Activated T-helper 2 cell treated with anti-CD3 and anti-CD28 coated beads, Interferon-gamma antibody, Interleukin-2, Interleukin-4, amounts not matched to agents 10 μg/mL and 5 μg/mL and 100 μg/mL, durations not matched to agents 14 hours and 24 hours and 36 hours (primary cell): Measurements from ENCODE around the gene TRIM32. TPM values are rescaled to one million over a fixed set of nuclear protein-coding genes. Genes with fewer than 3 reads are reported as not detected.

ENCODE experiments used
- DNase-seq: peaks from one replicate; pipeline ENCODE4 v3.0.0; 2021; ENCODE audit warnings: low spot score
- H3K27ac Mint-ChIP-seq: one replicate; pipeline ENCODE4 v1.8.0; 2021; ENCODE audit warnings: mixed read lengths
- H3K27me3 Mint-ChIP-seq: one replicate; pipeline ENCODE4 v1.8.0; 2021; ENCODE audit warnings: low read depth, mixed read lengths
- H3K36me3 Mint-ChIP-seq: one replicate; pipeline ENCODE4 v1.8.0; 2021; ENCODE audit warnings: low read depth, mixed read lengths
- H3K4me1 Mint-ChIP-seq: one replicate; pipeline ENCODE4 v1.8.0; 2021; ENCODE audit warnings: low read depth, mixed read lengths
- H3K4me3 Mint-ChIP-seq: one replicate; pipeline ENCODE4 v1.8.0; 2021; ENCODE audit warnings: low read depth, mild to moderate bottlenecking, moderate library complexity, mixed read lengths
- H3K9me3 Mint-ChIP-seq: one replicate; pipeline ENCODE4 v1.8.0; 2021; ENCODE audit warnings: mixed read lengths
- intact Hi-C: fragments of 100-400 bp; cut with micrococcal nuclease; formaldehyde crosslinking; loops from one replicate; pipeline ENCODE4 v1.15.1; 2023
- total RNA-seq: library from RNA; stranded (reverse); gene quantifications from 2 replicates; pipeline ENCODE4 v1.2.3, GENCODE V29; 2022

Gene TRIM32
- total RNA-seq, 1 donor from 2014 or later, result 15.7 TPM

GRCh38 chr9:116701940-116702642 lies 15.0 kb downstream of the TRIM32 start:
- H3K36me3 Mint-ChIP-seq, result peaks cover 62% of the 10 kb centered on the region
- peaks cover 19% of the 10 kb centered on the region for H3K4me1 Mint-ChIP-seq
- no peak for DNase-seq
- H3K27ac Mint-ChIP-seq, result peak overlapping the region; percentile 35
- H3K27me3 Mint-ChIP-seq, result no peaks in the 10 kb centered on the region
- H3K9me3 Mint-ChIP-seq, result peaks cover 11% of the 10 kb centered on the region
- no peak overlapping the region for H3K4me3 Mint-ChIP-seq
- intact Hi-C loops, result no loop called here

GRCh38 chr9:116703634-116704033 lies 16.5 kb downstream of the TRIM32 start:
- intact Hi-C loops, result no loop called here
- H3K9me3 Mint-ChIP-seq, result peaks cover 11% of the 10 kb centered on the region
- peaks cover 47% of the 10 kb centered on the region for H3K36me3 Mint-ChIP-seq
- DNase-seq, result no peak
- no peak overlapping the region for H3K4me3 Mint-ChIP-seq
- peaks cover 19% of the 10 kb centered on the region for H3K4me1 Mint-ChIP-seq
- H3K27me3 Mint-ChIP-seq, result no peaks in the 10 kb centered on the region
- no peak overlapping the region for H3K27ac Mint-ChIP-seq

GRCh38 chr9:116704470-116704869 lies 17.4 kb downstream of the TRIM32 start:
- Mint-ChIP-seq H3K4me1 (peaks cover 19% of the 10 kb centered on the region), H3K4me3 (no peak overlapping the region), H3K27ac (no peak overlapping the region), H3K36me3 (peaks cover 39% of the 10 kb centered on the region), H3K27me3 (no peaks in the 10 kb centered on the region), H3K9me3 (peaks cover 11% of the 10 kb centered on the region)
- no peak for DNase-seq
- intact Hi-C loops, result no loop called here

- Mint-ChIP-seq H3K9me3 (peaks cover 11% of the 10 kb centered on the region), H3K4me1 (peaks cover 19% of the 10 kb centered on the region), H3K27me3 (no peaks in the 10 kb centered on the region), H3K4me3 (no peak overlapping the region), H3K36me3 (peaks cover 28% of the 10 kb centered on the region), H3K27ac (no peak overlapping the region)
- DNase-seq, result no peak
- intact Hi-C loops, result no loop called here
Observed at GRCh38 chr9:116705531-116705930, 18.4 kb downstream of the TRIM32 start.

- intact Hi-C loops, result no loop called here
Observed at GRCh38 chr9:116706310-116707290, 19.5 kb downstream of the TRIM32 start.

GRCh38 chr9:116712781-116713180 lies 25.7 kb downstream of the TRIM32 start:
- H3K4me1 Mint-ChIP-seq, result no peaks in the 10 kb centered on the region
- no peaks in the 10 kb centered on the region for H3K27me3 Mint-ChIP-seq
- no peak for DNase-seq
- no peak overlapping the region for H3K27ac Mint-ChIP-seq
- intact Hi-C loops, result no loop called here
- no peak overlapping the region for H3K4me3 Mint-ChIP-seq
- H3K36me3 Mint-ChIP-seq, result no peaks in the 10 kb centered on the region
- H3K9me3 Mint-ChIP-seq, result no peaks in the 10 kb centered on the region

More at GRCh38 chr9:116706310-116707290, 19.5 kb downstream of the TRIM32 start:
- H3K9me3 Mint-ChIP-seq, result peaks cover 7% of the 10 kb centered on the region
- H3K4me1 Mint-ChIP-seq, result peaks cover 9% of the 10 kb centered on the region
- no peaks in the 10 kb centered on the region for H3K27me3 Mint-ChIP-seq
- H3K27ac Mint-ChIP-seq, result no peak overlapping the region
- no peak for DNase-seq
- peaks cover 18% of the 10 kb centered on the region for H3K36me3 Mint-ChIP-seq
- no peak overlapping the region for H3K4me3 Mint-ChIP-seq

GRCh38 chr9:116713271-116713670 lies 26.2 kb downstream of the TRIM32 start:
- no peaks in the 10 kb centered on the region for H3K36me3 Mint-ChIP-seq
- H3K27ac Mint-ChIP-seq, result no peak overlapping the region
- H3K4me1 Mint-ChIP-seq, result no peaks in the 10 kb centered on the region

GRCh38 chr9:116715751-116716150 lies 28.6 kb downstream of the TRIM32 start:
- intact Hi-C loops, result no loop called here
- no peaks in the 10 kb centered on the region for H3K27me3 Mint-ChIP-seq
- DNase-seq, result no peak
- H3K36me3 Mint-ChIP-seq, result no peaks in the 10 kb centered on the region
- H3K4me1 Mint-ChIP-seq, result no peaks in the 10 kb centered on the region
- no peak overlapping the region for H3K27ac Mint-ChIP-seq
- H3K4me3 Mint-ChIP-seq, result no peak overlapping the region
- H3K9me3 Mint-ChIP-seq, result no peaks in the 10 kb centered on the region

More at GRCh38 chr9:116713271-116713670, 26.2 kb downstream of the TRIM32 start:
- intact Hi-C loops, result no loop called here
- no peak for DNase-seq
- Mint-ChIP-seq H3K9me3 (no peaks in the 10 kb centered on the region), H3K4me3 (no peak overlapping the region), H3K27me3 (no peaks in the 10 kb centered on the region)

- no peak for DNase-seq
- H3K4me3 Mint-ChIP-seq, result no peak overlapping the region
- H3K36me3 Mint-ChIP-seq, result no peaks in the 10 kb centered on the region
- H3K4me1 Mint-ChIP-seq, result no peaks in the 10 kb centered on the region
- intact Hi-C loops, result no loop called here
- no peaks in the 10 kb centered on the region for H3K27me3 Mint-ChIP-seq
- no peak overlapping the region for H3K27ac Mint-ChIP-seq
- H3K9me3 Mint-ChIP-seq, result no peaks in the 10 kb centered on the region
Observed at GRCh38 chr9:116716438-116716837, 29.3 kb downstream of the TRIM32 start.

GRCh38 chr9:116717150-116717549 lies 30.0 kb downstream of the TRIM32 start:
- no peaks in the 10 kb centered on the region for H3K36me3 Mint-ChIP-seq
- H3K9me3 Mint-ChIP-seq, result no peaks in the 10 kb centered on the region
- no peak overlapping the region for H3K27ac Mint-ChIP-seq
- H3K27me3 Mint-ChIP-seq, result no peaks in the 10 kb centered on the region
- no peak for DNase-seq
- intact Hi-C loops, result no loop called here
- no peaks in the 10 kb centered on the region for H3K4me1 Mint-ChIP-seq
- no peak overlapping the region for H3K4me3 Mint-ChIP-seq

- H3K4me3 Mint-ChIP-seq, result no peak overlapping the region
- H3K27ac Mint-ChIP-seq, result no peak overlapping the region
- no peaks in the 10 kb centered on the region for H3K4me1 Mint-ChIP-seq
- no peak for DNase-seq
- H3K36me3 Mint-ChIP-seq, result no peaks in the 10 kb centered on the region
- H3K27me3 Mint-ChIP-seq, result no peaks in the 10 kb centered on the region
- H3K9me3 Mint-ChIP-seq, result no peaks in the 10 kb centered on the region
- intact Hi-C loops, result no loop called here
Observed at GRCh38 chr9:116718111-116718510, 31.0 kb downstream of the TRIM32 start.

- Mint-ChIP-seq H3K27me3 (no peaks in the 10 kb centered on the region), H3K9me3 (no peaks in the 10 kb centered on the region), H3K27ac (no peak overlapping the region), H3K4me1 (no peaks in the 10 kb centered on the region), H3K36me3 (no peaks in the 10 kb centered on the region), H3K4me3 (no peak overlapping the region)
- intact Hi-C loops, result no loop called here
- no peak for DNase-seq
Observed at GRCh38 chr9:116720111-116720510, 33.0 kb downstream of the TRIM32 start.

- H3K27me3 Mint-ChIP-seq, result no peaks in the 10 kb centered on the region
- H3K4me3 Mint-ChIP-seq, result no peak overlapping the region
- intact Hi-C loops, result no loop called here
- H3K36me3 Mint-ChIP-seq, result no peaks in the 10 kb centered on the region
- no peaks in the 10 kb centered on the region for H3K9me3 Mint-ChIP-seq
- H3K27ac Mint-ChIP-seq, result no peak overlapping the region
- DNase-seq, result no peak
- no peaks in the 10 kb centered on the region for H3K4me1 Mint-ChIP-seq
Observed at GRCh38 chr9:116721411-116721810, 34.3 kb downstream of the TRIM32 start.
